ENCODE measurements around the gene BCAS1. TPM values are rescaled to one million over a fixed set of nuclear protein-coding genes. Genes with fewer than 3 reads are reported as not detected.

The BCAS1 gene
- total and polyA plus RNA-seq, 2 experiments from 2014 or later: not detected

DNA sequence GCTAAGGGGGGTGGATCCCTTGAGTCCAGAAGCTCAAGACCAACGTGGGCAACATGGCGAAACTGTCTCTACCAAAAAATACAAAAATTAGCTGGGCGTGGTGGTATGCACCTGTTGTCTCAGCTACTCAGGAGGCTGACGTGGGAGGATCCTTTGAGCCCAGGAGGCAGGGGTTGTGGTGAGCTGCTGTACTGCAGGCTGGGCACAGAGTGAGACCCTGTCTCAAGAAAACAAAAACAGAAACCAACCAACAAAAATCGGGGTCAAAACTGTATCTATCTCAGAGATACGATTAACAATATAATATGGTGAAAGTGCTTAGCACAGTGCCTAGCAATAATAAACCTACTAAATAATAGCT, 20.7 kb upstream of the BCAS1 start:
- H3K9me3 ChIP-seq (ENCODE audit: low read depth): no peaks in the 10 kb centered on the region
- no peaks in the 10 kb centered on the region for H3K4me1 ChIP-seq (ENCODE audit: low read depth)
- no peak overlapping the region for H3K27ac ChIP-seq
- no peaks in the 10 kb centered on the region for H3K27me3 ChIP-seq
- no peak for DNase-seq (ENCODE audit: low read depth in 1 of 2, low spot score in 1 of 2)
- H3K36me3 ChIP-seq: no peaks in the 10 kb centered on the region
- no peak overlapping the region for H3K4me3 ChIP-seq
- TF ChIP-seq CTCF (IDR thresholded peaks at IDR 0.05; ENCODE audit: low read depth, low read length): no peak

- no peak for DNase-seq (ENCODE audit: low read depth in 1 of 2, low spot score in 1 of 2)
- no peaks in the 10 kb centered on the region for H3K27me3 ChIP-seq
- no peak for TF ChIP-seq CTCF (IDR thresholded peaks at IDR 0.05; ENCODE audit: low read depth, low read length)
- no peak overlapping the region for H3K4me3 ChIP-seq
- no peaks in the 10 kb centered on the region for H3K9me3 ChIP-seq (ENCODE audit: low read depth)
- H3K27ac ChIP-seq: no peak overlapping the region
- no peaks in the 10 kb centered on the region for H3K4me1 ChIP-seq (ENCODE audit: low read depth)
- H3K36me3 ChIP-seq: no peaks in the 10 kb centered on the region
Observed at GRCh38 chr20:54090230-54091119, 20.1 kb upstream of the BCAS1 start.

DNA sequence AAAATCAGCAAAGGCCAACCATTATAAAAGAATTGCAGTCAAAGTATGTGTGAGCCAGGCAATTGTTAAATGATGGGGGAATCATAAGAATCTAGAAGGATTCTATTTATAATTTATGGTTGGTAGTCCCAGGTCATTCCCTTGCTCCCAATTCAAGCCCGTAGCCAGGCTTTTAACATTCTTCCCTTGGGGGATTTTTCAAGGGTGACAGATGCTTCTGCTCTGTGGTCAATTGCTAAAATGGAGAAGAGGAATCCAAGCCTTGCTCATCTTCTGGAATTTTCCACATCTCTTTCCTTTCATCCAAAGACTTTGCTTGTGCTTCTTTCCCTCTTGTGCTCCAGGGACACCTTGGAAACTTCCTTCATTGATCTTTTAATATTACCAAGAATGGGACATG, 18.0 kb upstream of the BCAS1 start:
- no peak for TF ChIP-seq CTCF (IDR thresholded peaks at IDR 0.05; ENCODE audit: low read depth, low read length)
- no peak for DNase-seq (ENCODE audit: low read depth in 1 of 2, low spot score in 1 of 2)
- H3K27me3 ChIP-seq: no peaks in the 10 kb centered on the region
- H3K36me3 ChIP-seq: no peaks in the 10 kb centered on the region
- H3K4me1 ChIP-seq (ENCODE audit: low read depth): no peaks in the 10 kb centered on the region
- H3K4me3 ChIP-seq: no peak overlapping the region
- no peaks in the 10 kb centered on the region for H3K9me3 ChIP-seq (ENCODE audit: low read depth)
- H3K27ac ChIP-seq: no peak overlapping the region

GRCh38 chr20:54086507-54087039, 16.2 kb upstream of the BCAS1 start:
- DNase-seq (ENCODE audit: low read depth in 1 of 2, low spot score in 1 of 2): peak in 1 of 2 donors; percentile 46
- no peak for TF ChIP-seq CTCF (IDR thresholded peaks at IDR 0.05; ENCODE audit: low read depth, low read length)
- Histone ChIP-seq H3K9me3 (ENCODE audit: low read depth) (no peaks in the 10 kb centered on the region), H3K27me3 (no peaks in the 10 kb centered on the region), H3K36me3 (no peaks in the 10 kb centered on the region), H3K27ac (no peak overlapping the region), H3K4me3 (no peak overlapping the region), H3K4me1 (ENCODE audit: low read depth) (no peaks in the 10 kb centered on the region)

- no peak overlapping the region for H3K27ac ChIP-seq
- TF ChIP-seq CTCF (IDR thresholded peaks at IDR 0.05; ENCODE audit: low read depth, low read length): no peak
- no peak overlapping the region for H3K4me3 ChIP-seq
- DNase-seq (ENCODE audit: low read depth in 1 of 2, low spot score in 1 of 2): no peak
- no peaks in the 10 kb centered on the region for H3K9me3 ChIP-seq (ENCODE audit: low read depth)
- H3K36me3 ChIP-seq: no peaks in the 10 kb centered on the region
- H3K4me1 ChIP-seq (ENCODE audit: low read depth): no peaks in the 10 kb centered on the region
- H3K27me3 ChIP-seq: no peaks in the 10 kb centered on the region
Observed at GRCh38 chr20:54085910-54086309, 15.5 kb upstream of the BCAS1 start.

Measured in cardiac muscle cell (in vitro differentiated cells and primary cell).